Measurements from ENCODE around the gene MARCHF10.

The MARCHF10 gene

GRCh38 chr17:62717889-62718288 is 90.2 kb downstream of the MARCHF10 start:
- DNase-seq (ENCODE audit: low spot score): peak; percentile 44

- no peak for DNase-seq (ENCODE audit: low spot score)
These were observed 90.6 kb downstream of the MARCHF10 start for GRCh38 chr17:62717589-62717855.

GRCh38 chr17:62716834-62717588 is 91.1 kb downstream of the MARCHF10 start:
- no peak for DNase-seq (ENCODE audit: low spot score)

- no peak for DNase-seq (ENCODE audit: low spot score)
These were observed 92.2 kb downstream of the MARCHF10 start for GRCh38 chr17:62715882-62716390.

GRCh38 chr17:62714016-62714777 is 93.9 kb downstream of the MARCHF10 start:
- peak; percentile 55 for DNase-seq (ENCODE audit: low spot score)

GRCh38 chr17:62713086-62713881 is 94.8 kb downstream of the MARCHF10 start:
- DNase-seq (ENCODE audit: low spot score): peak; percentile 79

GRCh38 chr17:62712171-62712581 is 95.9 kb downstream of the MARCHF10 start:
- no peak for DNase-seq (ENCODE audit: low spot score)

GRCh38 chr17:62708587-62708986 is 99.5 kb downstream of the MARCHF10 start:
- no peak for DNase-seq (ENCODE audit: low spot score)

- no peak for DNase-seq (ENCODE audit: low spot score)
These were observed 100.7 kb downstream of the MARCHF10 start for GRCh38 chr17:62707425-62707739.

GRCh38 chr17:62706598-62707424 is 101.3 kb downstream of the MARCHF10 start:
- no peak for DNase-seq (ENCODE audit: low spot score)

- peak; percentile 35 for DNase-seq (ENCODE audit: low spot score)
These were observed 102.1 kb downstream of the MARCHF10 start for GRCh38 chr17:62705778-62706597.

GRCh38 chr17:62705156-62705777 is 102.8 kb downstream of the MARCHF10 start:
- no peak for DNase-seq (ENCODE audit: low spot score)

GRCh38 chr17:62704381-62704971 is 103.6 kb downstream of the MARCHF10 start:
- peak; percentile 81 for DNase-seq (ENCODE audit: low spot score)

- peak; percentile 83 for DNase-seq (ENCODE audit: low spot score)
These were observed 104.2 kb downstream of the MARCHF10 start for GRCh38 chr17:62703776-62704380.

GRCh38 chr17:62703261-62703775 is 104.8 kb downstream of the MARCHF10 start:
- peak; percentile 96 for DNase-seq (ENCODE audit: low spot score)

- no peak for DNase-seq (ENCODE audit: low spot score)
These were observed 105.3 kb downstream of the MARCHF10 start for GRCh38 chr17:62702746-62703260.

- DNase-seq (ENCODE audit: low spot score): no peak
These were observed 106.4 kb downstream of the MARCHF10 start for GRCh38 chr17:62701706-62702085.

GRCh38 chr17:62700964-62701705 is 107.0 kb downstream of the MARCHF10 start:
- no peak for DNase-seq (ENCODE audit: low spot score)

Data from kidney tubule cell (primary cell).